Progenitor cell of endocrine pancreas (in vitro differentiated cells): ENCODE results near the gene P2RX4. TPM values are rescaled to one million over a fixed set of nuclear protein-coding genes. Genes with fewer than 3 reads are reported as not detected.

Experiments
- DNase-seq: peaks from one replicate; pipeline ENCODE4 v3.0.0; 2021; ENCODE audit warnings: low spot score; ENCODE audit not compliant: unreplicated experiment
- H3K27ac Mint-ChIP-seq: 2 replicates; pipeline ENCODE4 v1.8.0; 2021; ENCODE audit warnings: mild to moderate bottlenecking, moderate library complexity, mixed read lengths
- H3K27me3 Mint-ChIP-seq: 2 replicates; pipeline ENCODE4 v1.8.0; 2021; ENCODE audit warnings: mixed read lengths
- H3K36me3 Mint-ChIP-seq: 2 replicates; pipeline ENCODE4 v1.8.0; 2022; ENCODE audit warnings: mixed read lengths; ENCODE audit not compliant: insufficient read depth
- H3K4me1 Mint-ChIP-seq: 2 replicates; pipeline ENCODE4 v1.8.0; 2021; ENCODE audit warnings: low read depth, mixed read lengths
- H3K4me3 Mint-ChIP-seq: 2 replicates; pipeline ENCODE4 v1.8.0; 2021; ENCODE audit warnings: low read depth, mild to moderate bottlenecking, moderate library complexity, mixed read lengths
- H3K9me3 Mint-ChIP-seq: 2 replicates; pipeline ENCODE4 v1.8.0; 2021; ENCODE audit warnings: low read depth, mixed read lengths
- total RNA-seq: library from RNA; stranded (reverse); gene quantifications from 2 replicates; pipeline ENCODE4 v1.2.1, GENCODE V29; 2021
- TF ChIP-seq, protein P1 (sequence below): fragments of 200-600 bp; sonication (generic); IDR thresholded peaks from one replicate; pipeline ENCODE4 v1.5.0; 2021; ENCODE audit warnings: antibody characterized with exemption, mild to moderate bottlenecking; ENCODE audit not compliant: unreplicated experiment

Gene P2RX4
- total RNA-seq, 1 donor from 2014 or later: 23.9 TPM

GRCh38 chr12:121184425-121184824 is 25.5 kb upstream of the P2RX4 start:
- no peaks in the 10 kb centered on the region for H3K9me3 Mint-ChIP-seq
- no peak for DNase-seq
- H3K4me3 Mint-ChIP-seq: no peak overlapping the region
- no peaks in the 10 kb centered on the region for H3K4me1 Mint-ChIP-seq
- H3K36me3 Mint-ChIP-seq: no peaks in the 10 kb centered on the region
- no peak overlapping the region for H3K27ac Mint-ChIP-seq
- H3K27me3 Mint-ChIP-seq: no peaks in the 10 kb centered on the region
- TF ChIP-seq, protein P1, sequence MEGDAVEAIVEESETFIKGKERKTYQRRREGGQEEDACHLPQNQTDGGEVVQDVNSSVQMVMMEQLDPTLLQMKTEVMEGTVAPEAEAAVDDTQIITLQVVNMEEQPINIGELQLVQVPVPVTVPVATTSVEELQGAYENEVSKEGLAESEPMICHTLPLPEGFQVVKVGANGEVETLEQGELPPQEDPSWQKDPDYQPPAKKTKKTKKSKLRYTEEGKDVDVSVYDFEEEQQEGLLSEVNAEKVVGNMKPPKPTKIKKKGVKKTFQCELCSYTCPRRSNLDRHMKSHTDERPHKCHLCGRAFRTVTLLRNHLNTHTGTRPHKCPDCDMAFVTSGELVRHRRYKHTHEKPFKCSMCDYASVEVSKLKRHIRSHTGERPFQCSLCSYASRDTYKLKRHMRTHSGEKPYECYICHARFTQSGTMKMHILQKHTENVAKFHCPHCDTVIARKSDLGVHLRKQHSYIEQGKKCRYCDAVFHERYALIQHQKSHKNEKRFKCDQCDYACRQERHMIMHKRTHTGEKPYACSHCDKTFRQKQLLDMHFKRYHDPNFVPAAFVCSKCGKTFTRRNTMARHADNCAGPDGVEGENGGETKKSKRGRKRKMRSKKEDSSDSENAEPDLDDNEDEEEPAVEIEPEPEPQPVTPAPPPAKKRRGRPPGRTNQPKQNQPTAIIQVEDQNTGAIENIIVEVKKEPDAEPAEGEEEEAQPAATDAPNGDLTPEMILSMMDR: no peak

- Mint-ChIP-seq H3K27ac (no peak overlapping the region), H3K9me3 (no peaks in the 10 kb centered on the region)
Observed at GRCh38 chr12:121184984-121185889, 24.7 kb upstream of the P2RX4 start.

DNA sequence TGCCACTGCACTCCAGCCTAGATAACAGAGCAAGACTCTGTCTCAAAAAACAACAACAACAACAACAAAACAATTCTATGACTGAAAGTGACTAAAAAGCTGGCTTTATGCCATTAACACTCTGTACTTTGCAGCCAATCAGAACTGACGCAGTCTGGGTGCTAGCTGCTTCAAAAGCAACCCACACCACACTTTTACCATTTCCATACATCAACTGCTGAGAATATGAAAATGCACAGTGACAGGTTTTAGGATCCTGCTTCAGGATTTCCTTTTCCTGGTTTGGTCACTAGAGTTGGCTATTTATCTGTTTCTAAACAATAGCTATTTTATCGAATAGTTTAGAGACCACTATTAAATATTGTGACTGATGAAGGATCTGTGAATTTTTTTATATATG is 23.1 kb upstream of the P2RX4 start:
- Mint-ChIP-seq H3K27me3 (peaks cover 1% of the 10 kb centered on the region), H3K4me1 (no peaks in the 10 kb centered on the region), H3K36me3 (no peaks in the 10 kb centered on the region), H3K27ac (no peak overlapping the region), H3K4me3 (no peak overlapping the region), H3K9me3 (no peaks in the 10 kb centered on the region)
- TF ChIP-seq, protein P1: no peak
- no peak for DNase-seq

More at GRCh38 chr12:121184984-121185889, 24.7 kb upstream of the P2RX4 start:
- no peaks in the 10 kb centered on the region for H3K4me1 Mint-ChIP-seq
- no peak for DNase-seq
- no peaks in the 10 kb centered on the region for H3K36me3 Mint-ChIP-seq
- H3K27me3 Mint-ChIP-seq: no peaks in the 10 kb centered on the region
- H3K4me3 Mint-ChIP-seq: no peak overlapping the region
- TF ChIP-seq, protein P1: no peak

DNA sequence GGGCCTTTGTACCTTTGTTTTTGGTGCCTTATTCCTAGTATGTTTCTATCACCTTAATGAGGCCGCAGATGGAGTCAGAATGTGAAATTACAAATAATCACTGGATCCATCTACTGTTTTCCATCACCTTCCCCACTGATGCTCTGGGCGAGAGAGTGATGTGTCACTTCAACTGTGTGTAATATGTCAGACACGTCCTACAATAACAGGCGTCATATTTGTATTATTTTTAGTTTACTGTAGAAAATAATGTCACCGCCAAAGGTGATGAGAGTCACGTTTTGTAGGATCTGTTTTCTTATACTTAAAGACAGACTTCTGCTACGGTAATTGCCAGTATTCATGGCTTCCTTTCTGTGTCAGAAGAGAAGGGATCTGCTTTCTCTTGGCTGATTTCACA is 22.4 kb upstream of the P2RX4 start:
- peaks cover 7% of the 10 kb centered on the region for H3K27me3 Mint-ChIP-seq
- H3K4me1 Mint-ChIP-seq: no peaks in the 10 kb centered on the region
- H3K36me3 Mint-ChIP-seq: no peaks in the 10 kb centered on the region
- TF ChIP-seq, protein P1: no peak
- no peak overlapping the region for H3K4me3 Mint-ChIP-seq
- H3K27ac Mint-ChIP-seq: no peak overlapping the region
- DNase-seq: no peak
- no peaks in the 10 kb centered on the region for H3K9me3 Mint-ChIP-seq

GRCh38 chr12:121188227-121188626 is 21.7 kb upstream of the P2RX4 start:
- peaks cover 10% of the 10 kb centered on the region for H3K27me3 Mint-ChIP-seq
- no peak overlapping the region for H3K4me3 Mint-ChIP-seq
- no peak overlapping the region for H3K27ac Mint-ChIP-seq
- no peaks in the 10 kb centered on the region for H3K9me3 Mint-ChIP-seq
- DNase-seq: no peak
- H3K36me3 Mint-ChIP-seq: no peaks in the 10 kb centered on the region
- TF ChIP-seq, protein P1: no peak
- H3K4me1 Mint-ChIP-seq: no peaks in the 10 kb centered on the region
